ENCODE results near the gene CCIN. TPM values are rescaled to one million over a fixed set of nuclear protein-coding genes. Genes with fewer than 3 reads are reported as not detected.

Gene CCIN
- total and polyA plus RNA-seq, 9 of the 15 experiments (the other 6 are each of a cell fraction or from before 2014, with no cell fraction given) = not detected

DNA sequence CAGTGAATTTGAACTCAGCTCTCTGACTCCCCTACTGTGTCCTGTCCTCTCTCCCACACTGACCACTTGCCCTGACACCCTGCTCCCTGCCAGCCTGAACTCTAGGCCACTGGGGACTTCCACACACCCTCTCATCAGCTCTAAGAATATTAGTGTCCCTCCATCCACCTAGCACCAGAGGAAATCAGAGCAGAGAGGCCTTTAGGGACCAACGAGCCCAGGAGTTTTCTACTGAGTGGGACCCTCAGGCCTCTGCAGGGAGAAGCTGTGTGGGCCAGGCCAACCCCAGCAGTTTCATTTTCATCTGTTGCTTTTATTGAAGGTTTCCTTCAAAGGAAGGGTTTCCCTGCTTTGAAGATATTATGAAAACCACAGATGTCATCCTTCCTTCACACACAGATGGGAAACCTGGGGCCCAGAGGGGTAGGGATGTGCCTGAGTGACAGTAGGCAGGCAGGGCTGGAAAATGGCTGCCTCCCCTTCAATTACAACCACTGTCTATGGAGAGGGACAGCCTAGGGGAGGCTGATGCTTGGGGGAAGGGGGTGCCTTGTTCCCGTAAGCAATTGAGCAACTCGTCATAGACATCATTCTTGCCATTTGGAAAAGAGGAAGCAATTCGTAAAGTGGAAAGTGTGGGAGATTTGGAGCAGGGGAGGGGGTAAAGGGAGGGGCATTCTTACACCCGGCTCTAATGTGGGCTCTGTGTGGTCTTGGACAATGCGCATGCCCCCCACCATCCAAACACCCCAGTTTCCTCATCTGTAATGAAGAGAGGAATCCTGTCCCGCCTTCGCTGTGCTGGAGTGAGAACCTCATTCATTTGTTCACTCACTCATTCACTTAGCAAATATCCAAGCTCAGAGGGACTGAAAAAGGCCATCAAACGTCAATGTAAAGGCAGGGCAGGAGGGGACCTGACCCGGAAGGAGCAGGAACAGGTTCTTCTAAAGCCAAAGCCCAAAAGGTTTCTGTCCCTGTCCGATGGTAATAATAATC is 28.8 kb upstream of the CCIN start:
- Histone ChIP-seq H3K27ac (ENCODE audit: extremely low read depth, low read depth, low read length) (no peak overlapping the region), H3K36me3 (ENCODE audit: control insufficient read depth, insufficient read depth, low read length) (no peaks in the 10 kb centered on the region), H3K4me1 (replicated peaks in 1 of 2; ENCODE audit: control insufficient read depth in 2 of 2, insufficient read depth in 2 of 2, low read length in 2 of 2) (peaks cover 35 to 61% of the 10 kb centered on the region in 2 experiments; a peak in 4 of 5 replicates), H3K79me2 (ENCODE audit: control insufficient read depth, insufficient read depth, low read length) (peaks cover 6% of the 10 kb centered on the region; the same call in 1 of the 3 replicates), H3K9ac (ENCODE audit: insufficient read depth in 1 of 2, low read depth in 2 of 2, low read length in 2 of 2) (peak overlapping the region in 1 of 2 experiments; percentile 26; a peak in 1 of 4 replicates), H3K4me3 (no peak overlapping the region), H4K20me1 (replicated peaks; ENCODE audit: control insufficient read depth, insufficient read depth, low read length) (no peaks in the 10 kb centered on the region; the same call in 1 of the 2 replicates), H2AFZ (ENCODE audit: low read depth, low read length) (no peak overlapping the region), H3K27me3 (ENCODE audit: control insufficient read depth in 2 of 2, insufficient read depth in 2 of 2, low read length in 2 of 2) (no peaks in the 10 kb centered on the region), H3K4me2 (ENCODE audit: insufficient read depth, low read length) (no peak overlapping the region), H3K9me1 (ENCODE audit: control insufficient read depth, insufficient read depth, low read length) (no peaks in the 10 kb centered on the region), H3K9me3 (replicated peaks; ENCODE audit: control insufficient read depth, insufficient read depth, low read depth, low read length) (no peaks in the 10 kb centered on the region)
- CTCF ChIA-PET (ENCODE audit: low intra/inter-chr PET ratio) = no interaction called here
- ATAC-seq (no peak), FAIRE-seq (no peak), DNase-seq (ENCODE audit: extremely low read depth in 1 of 4, low spot score in 3 of 4) (no peak)
- POLR2A ChIA-PET = interaction anchor here (1.0 kb wide), 1 partner anchor 50 kb away, joined by 3 read pairs; the partner anchor contains the start of gene CLTA
- BruUV-seq (replicated peaks) = no TSS peak
- in situ Hi-C loops (cut with MboI) (no loop called here), intact Hi-C loops (cut with micrococcal nuclease) (no loop called here)
- 53% methylated on average over 10 of the region's 11 CpGs for WGBS (ENCODE audit: insufficient coverage, low coverage, missing lambda C conversion rate)
- TF ChIP-seq ELF4 (CRISPR knock-in tag; IDR thresholded peaks at IDR 0.05) (no peak), BCOR (IDR thresholded peaks at IDR 0.05) (no peak), EHMT2 (IDR thresholded peaks at IDR 0.05) (no peak), NFRKB (IDR thresholded peaks at IDR 0.05; ENCODE audit: low read depth) (no peak), PPARD (CRISPR knock-in tag; IDR thresholded peaks at IDR 0.05) (no peak), ETV6 (IDR thresholded peaks at IDR 0.05; ENCODE audit: borderline replicate concordance in 1 of 2, low read depth in 2 of 2, low read length in 1 of 2) (no peak), ETV6 (CRISPR knock-in tag; IDR thresholded peaks at IDR 0.05; ENCODE audit: borderline replicate concordance) (no peak), ZNF24 (IDR thresholded peaks at IDR 0.05) (peak; percentile 94), ESRRA (IDR thresholded peaks at IDR 0.05; ENCODE audit: borderline replicate concordance, low read depth) (no peak), ZNF3 (CRISPR knock-in tag; IDR thresholded peaks at IDR 0.05) (no peak), NUFIP1 (IDR thresholded peaks at IDR 0.05; ENCODE audit: partially characterized antibody) (no peak)
- TF ChIP-seq, protein P1, sequence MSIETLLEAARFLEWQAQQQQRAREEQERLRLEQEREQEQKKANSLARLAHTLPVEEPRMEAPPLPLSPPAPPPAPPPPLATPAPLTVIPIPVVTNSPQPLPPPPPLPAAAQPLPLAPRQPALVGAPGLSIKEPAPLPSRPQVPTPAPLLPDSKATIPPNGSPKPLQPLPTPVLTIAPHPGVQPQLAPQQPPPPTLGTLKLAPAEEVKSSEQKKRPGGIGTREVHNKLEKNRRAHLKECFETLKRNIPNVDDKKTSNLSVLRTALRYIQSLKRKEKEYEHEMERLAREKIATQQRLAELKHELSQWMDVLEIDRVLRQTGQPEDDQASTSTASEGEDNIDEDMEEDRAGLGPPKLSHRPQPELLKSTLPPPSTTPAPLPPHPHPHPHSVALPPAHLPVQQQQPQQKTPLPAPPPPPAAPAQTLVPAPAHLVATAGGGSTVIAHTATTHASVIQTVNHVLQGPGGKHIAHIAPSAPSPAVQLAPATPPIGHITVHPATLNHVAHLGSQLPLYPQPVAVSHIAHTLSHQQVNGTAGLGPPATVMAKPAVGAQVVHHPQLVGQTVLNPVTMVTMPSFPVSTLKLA (conservative IDR thresholded peaks at IDR 0.05) = no peak
- TF ChIP-seq, protein P2, sequence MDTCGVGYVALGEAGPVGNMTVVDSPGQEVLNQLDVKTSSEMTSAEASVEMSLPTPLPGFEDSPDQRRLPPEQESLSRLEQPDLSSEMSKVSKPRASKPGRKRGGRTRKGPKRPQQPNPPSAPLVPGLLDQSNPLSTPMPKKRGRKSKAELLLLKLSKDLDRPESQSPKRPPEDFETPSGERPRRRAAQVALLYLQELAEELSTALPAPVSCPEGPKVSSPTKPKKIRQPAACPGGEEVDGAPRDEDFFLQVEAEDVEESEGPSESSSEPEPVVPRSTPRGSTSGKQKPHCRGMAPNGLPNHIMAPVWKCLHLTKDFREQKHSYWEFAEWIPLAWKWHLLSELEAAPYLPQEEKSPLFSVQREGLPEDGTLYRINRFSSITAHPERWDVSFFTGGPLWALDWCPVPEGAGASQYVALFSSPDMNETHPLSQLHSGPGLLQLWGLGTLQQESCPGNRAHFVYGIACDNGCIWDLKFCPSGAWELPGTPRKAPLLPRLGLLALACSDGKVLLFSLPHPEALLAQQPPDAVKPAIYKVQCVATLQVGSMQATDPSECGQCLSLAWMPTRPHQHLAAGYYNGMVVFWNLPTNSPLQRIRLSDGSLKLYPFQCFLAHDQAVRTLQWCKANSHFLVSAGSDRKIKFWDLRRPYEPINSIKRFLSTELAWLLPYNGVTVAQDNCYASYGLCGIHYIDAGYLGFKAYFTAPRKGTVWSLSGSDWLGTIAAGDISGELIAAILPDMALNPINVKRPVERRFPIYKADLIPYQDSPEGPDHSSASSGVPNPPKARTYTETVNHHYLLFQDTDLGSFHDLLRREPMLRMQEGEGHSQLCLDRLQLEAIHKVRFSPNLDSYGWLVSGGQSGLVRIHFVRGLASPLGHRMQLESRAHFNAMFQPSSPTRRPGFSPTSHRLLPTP (IDR thresholded peaks at IDR 0.05; ENCODE audit: borderline replicate concordance, extremely low read depth, insufficient read length) = no peak
- TF ChIP-seq, protein P3, sequence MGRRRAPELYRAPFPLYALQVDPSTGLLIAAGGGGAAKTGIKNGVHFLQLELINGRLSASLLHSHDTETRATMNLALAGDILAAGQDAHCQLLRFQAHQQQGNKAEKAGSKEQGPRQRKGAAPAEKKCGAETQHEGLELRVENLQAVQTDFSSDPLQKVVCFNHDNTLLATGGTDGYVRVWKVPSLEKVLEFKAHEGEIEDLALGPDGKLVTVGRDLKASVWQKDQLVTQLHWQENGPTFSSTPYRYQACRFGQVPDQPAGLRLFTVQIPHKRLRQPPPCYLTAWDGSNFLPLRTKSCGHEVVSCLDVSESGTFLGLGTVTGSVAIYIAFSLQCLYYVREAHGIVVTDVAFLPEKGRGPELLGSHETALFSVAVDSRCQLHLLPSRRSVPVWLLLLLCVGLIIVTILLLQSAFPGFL (CRISPR knock-in tag; IDR thresholded peaks at IDR 0.05) = no peak

All from K562 (cell line).